ENCODE data around the gene UBXN4. TPM values are rescaled to one million over a fixed set of nuclear protein-coding genes. Genes with fewer than 3 reads are reported as not detected.

The UBXN4 gene
- total RNA-seq, 1 experiment from 2014 or later: 69.7 TPM

DNA sequence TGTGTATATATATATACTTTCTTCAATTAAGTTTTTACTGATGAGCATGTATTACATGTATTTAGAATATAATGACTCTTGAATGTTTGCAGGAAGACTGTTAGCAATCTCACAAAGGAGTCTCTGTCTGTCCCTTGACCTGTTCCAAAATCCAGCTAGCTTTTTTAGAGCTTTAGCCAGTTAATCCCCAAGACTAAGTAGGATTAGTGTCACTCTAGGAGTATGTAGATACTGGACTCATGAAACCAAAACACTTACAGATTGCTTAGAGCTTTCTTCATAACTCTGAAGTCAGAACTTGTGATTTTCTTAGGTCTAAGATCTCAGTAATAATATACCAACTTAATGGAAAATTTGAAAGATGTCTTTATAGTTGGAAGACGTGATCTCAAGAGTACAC is 2.2 kb downstream of the UBXN4 start:
- ATAC-seq (no peak), DNase-seq (ENCODE audit: low read depth, low spot score) (no peak)
- BruUV-seq (replicated peaks): no TSS peak
- ChIA-PET RAD21 (ENCODE audit: low non-redundant PET in 1 of 2, low total read pairs in 2 of 2, uncharacterized antibody in 2 of 2, unreplicated experiment in 2 of 2) (no interaction called here), POLR2A (no interaction called here), CTCF (no interaction called here)
- TF ChIP-seq, protein P1, sequence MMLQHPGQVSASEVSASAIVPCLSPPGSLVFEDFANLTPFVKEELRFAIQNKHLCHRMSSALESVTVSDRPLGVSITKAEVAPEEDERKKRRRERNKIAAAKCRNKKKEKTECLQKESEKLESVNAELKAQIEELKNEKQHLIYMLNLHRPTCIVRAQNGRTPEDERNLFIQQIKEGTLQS (IDR thresholded peaks at IDR 0.05): no peak
- TF ChIP-seq CEBPB (IDR thresholded peaks at IDR 0.05; ENCODE audit: low read depth) (no peak), SP1 (IDR thresholded peaks at IDR 0.05; ENCODE audit: low read depth) (no peak), POLR2AphosphoS5 (IDR thresholded peaks at IDR 0.05; ENCODE audit: low read depth, low read length) (no peak), RAD21 (IDR thresholded peaks at IDR 0.05; ENCODE audit: low read depth) (no peak), SRF (IDR thresholded peaks at IDR 0.05; ENCODE audit: low read depth) (no peak), SIN3A (IDR thresholded peaks at IDR 0.05; ENCODE audit: low read depth) (no peak), EZH2 (IDR thresholded peaks at IDR 0.05) (no peak), POLR2A (IDR thresholded peaks at IDR 0.05; ENCODE audit: borderline replicate concordance, extremely low read depth, insufficient read depth, insufficient read length) (no peak), ZFX (IDR thresholded peaks at IDR 0.05) (no peak), YY1 (IDR thresholded peaks at IDR 0.05; ENCODE audit: extremely low read depth, insufficient replicate concordance, low read depth, low read length) (no peak), ZNF274 (IDR thresholded peaks at IDR 0.05; ENCODE audit: low read depth, low read length) (no peak), FOSL1 (IDR thresholded peaks at IDR 0.05; ENCODE audit: low read depth) (no peak), EGR1 (IDR thresholded peaks at IDR 0.05; ENCODE audit: low read depth) (no peak)
- TF ChIP-seq, protein P2, sequence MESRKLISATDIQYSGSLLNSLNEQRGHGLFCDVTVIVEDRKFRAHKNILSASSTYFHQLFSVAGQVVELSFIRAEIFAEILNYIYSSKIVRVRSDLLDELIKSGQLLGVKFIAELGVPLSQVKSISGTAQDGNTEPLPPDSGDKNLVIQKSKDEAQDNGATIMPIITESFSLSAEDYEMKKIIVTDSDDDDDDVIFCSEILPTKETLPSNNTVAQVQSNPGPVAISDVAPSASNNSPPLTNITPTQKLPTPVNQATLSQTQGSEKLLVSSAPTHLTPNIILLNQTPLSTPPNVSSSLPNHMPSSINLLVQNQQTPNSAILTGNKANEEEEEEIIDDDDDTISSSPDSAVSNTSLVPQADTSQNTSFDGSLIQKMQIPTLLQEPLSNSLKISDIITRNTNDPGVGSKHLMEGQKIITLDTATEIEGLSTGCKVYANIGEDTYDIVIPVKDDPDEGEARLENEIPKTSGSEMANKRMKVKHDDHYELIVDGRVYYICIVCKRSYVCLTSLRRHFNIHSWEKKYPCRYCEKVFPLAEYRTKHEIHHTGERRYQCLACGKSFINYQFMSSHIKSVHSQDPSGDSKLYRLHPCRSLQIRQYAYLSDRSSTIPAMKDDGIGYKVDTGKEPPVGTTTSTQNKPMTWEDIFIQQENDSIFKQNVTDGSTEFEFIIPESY (IDR thresholded peaks at IDR 0.05; ENCODE audit: extremely low read depth, insufficient replicate concordance, low read length): no peak
- TF ChIP-seq, protein P3, sequence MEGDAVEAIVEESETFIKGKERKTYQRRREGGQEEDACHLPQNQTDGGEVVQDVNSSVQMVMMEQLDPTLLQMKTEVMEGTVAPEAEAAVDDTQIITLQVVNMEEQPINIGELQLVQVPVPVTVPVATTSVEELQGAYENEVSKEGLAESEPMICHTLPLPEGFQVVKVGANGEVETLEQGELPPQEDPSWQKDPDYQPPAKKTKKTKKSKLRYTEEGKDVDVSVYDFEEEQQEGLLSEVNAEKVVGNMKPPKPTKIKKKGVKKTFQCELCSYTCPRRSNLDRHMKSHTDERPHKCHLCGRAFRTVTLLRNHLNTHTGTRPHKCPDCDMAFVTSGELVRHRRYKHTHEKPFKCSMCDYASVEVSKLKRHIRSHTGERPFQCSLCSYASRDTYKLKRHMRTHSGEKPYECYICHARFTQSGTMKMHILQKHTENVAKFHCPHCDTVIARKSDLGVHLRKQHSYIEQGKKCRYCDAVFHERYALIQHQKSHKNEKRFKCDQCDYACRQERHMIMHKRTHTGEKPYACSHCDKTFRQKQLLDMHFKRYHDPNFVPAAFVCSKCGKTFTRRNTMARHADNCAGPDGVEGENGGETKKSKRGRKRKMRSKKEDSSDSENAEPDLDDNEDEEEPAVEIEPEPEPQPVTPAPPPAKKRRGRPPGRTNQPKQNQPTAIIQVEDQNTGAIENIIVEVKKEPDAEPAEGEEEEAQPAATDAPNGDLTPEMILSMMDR (IDR thresholded peaks at IDR 0.05 in 2 of 3, conservative IDR thresholded peaks at IDR 0.05 in 1 of 3; ENCODE audit: borderline replicate concordance in 1 of 3, insufficient read depth in 1 of 3, low read depth in 2 of 3, low read length in 2 of 3): no peak
- Histone ChIP-seq H2AFZ (ENCODE audit: low read depth, low read length, poor library complexity, severe bottlenecking) (no peak overlapping the region), H3K9me2 (ENCODE audit: insufficient read depth) (no peaks in the 10 kb centered on the region), H3K4me3 (replicated peaks in 1 of 2; ENCODE audit: low read depth in 1 of 2, low read length in 2 of 2) (no peak overlapping the region), H3K4me2 (ENCODE audit: low read length) (peak overlapping the region; percentile 2; the same call in 1 of the 2 replicates), H3K79me2 (ENCODE audit: insufficient read depth, low read length) (peaks cover 58% of the 10 kb centered on the region), H4K20me1 (ENCODE audit: insufficient read depth) (no peaks in the 10 kb centered on the region), H3K9ac (ENCODE audit: low read length) (no peak overlapping the region), H3K27me3 (ENCODE audit: insufficient read depth, low read length) (no peaks in the 10 kb centered on the region), H3K9me3 (ENCODE audit: control insufficient read depth in 1 of 2, insufficient read depth in 1 of 2, low read depth in 1 of 2, low read length in 2 of 2) (no peaks in the 10 kb centered on the region), H3K4me1 (ENCODE audit: control insufficient read depth in 1 of 2, insufficient read depth in 2 of 2, low read length in 2 of 2) (peaks cover 6 to 18% of the 10 kb centered on the region in 2 experiments; a peak in 3 of 4 replicates), H3K27ac (ENCODE audit: low read depth, low read length) (no peak overlapping the region), H3K36me3 (ENCODE audit: control insufficient read depth in 1 of 2, insufficient read depth in 2 of 2, low read length in 2 of 2) (peaks cover 5 to 6% of the 10 kb centered on the region in 2 experiments; a peak in 3 of 4 replicates)
- intact Hi-C loops (cut with micrococcal nuclease): no loop called here
